Esophagus muscularis mucosa (tissue), 4 donors: ENCODE results near the gene LAMB1. TPM values are rescaled to one million over a fixed set of nuclear protein-coding genes. Genes with fewer than 3 reads are reported as not detected.

ENCODE experiments used
- DNase-seq: peaks from one replicate; pipeline ENCODE4 v3.0.0-alpha.2; 2017; ENCODE audit errors: extremely low spot score
- H3K27ac ChIP-seq, 4 donors: fragments of 200-600 bp; sonication (generic); replicated peaks in 1 of 4; 1 replicate in 3 of 4; 2 replicates in 1 of 4; pipeline ENCODE4 v1.5.1; 2016 to 2019; ENCODE audit warnings: mild to moderate bottlenecking in 1 of 4
- H3K27me3 ChIP-seq, 4 donors: fragments of 200-600 bp; sonication (generic); one replicate each; pipeline versions ENCODE4 v1.5.1 to v1.6.0; 2016 to 2019
- H3K36me3 ChIP-seq, 4 donors: fragments of 200-600 bp; sonication (generic); one replicate each; pipeline ENCODE4 v1.5.1; 2016 to 2019
- H3K4me1 ChIP-seq, 4 donors: fragments of 200-600 bp; sonication (generic); one replicate each; pipeline ENCODE4 v1.5.1; 2016 to 2019
- H3K4me3 ChIP-seq, 4 donors: fragments of 200-600 bp; sonication (generic); 1 replicate in 2 of 4; 2 replicates in 2 of 4; pipeline ENCODE4 v1.5.1; 2016 to 2019; ENCODE audit warnings: mild to moderate bottlenecking in 4 of 4, moderate library complexity in 1 of 4
- H3K9me3 ChIP-seq, 4 donors: fragments of 200-600 bp; sonication (generic); 1 replicate in 3 of 4; 2 replicates in 1 of 4; pipeline ENCODE4 v1.5.1; 2016 to 2019
- EP300 ChIP-seq: sonication (generic); formaldehyde crosslinking; IDR thresholded peaks from one replicate; pipeline ENCODE4 v1.6.1; 2017; ENCODE audit warnings: antibody characterized with exemption
- POLR2A ChIP-seq: fragments of 450-650 bp; IDR thresholded peaks from one replicate; pipeline ENCODE4 v1.6.1; 2017; ENCODE audit warnings: antibody characterized with exemption, moderate library complexity, mild to moderate bottlenecking, low read depth
- POLR2AphosphoS5 ChIP-seq, 2 donors: sonication (generic); formaldehyde crosslinking; IDR thresholded peaks; one replicate each; pipeline ENCODE4 v1.6.1; 2017; ENCODE audit warnings: antibody characterized with exemption in 2 of 2
- WGBS: methylation state at CpG from one replicate; pipeline ENCODE4 v1.1.5; 2018; 5-methylcytosine and 5-hydroxymethylcytosine counted together
- intact Hi-C: fragments of 100-400 bp; cut with DNase I; formaldehyde crosslinking; loops from one replicate; pipeline ENCODE4 v1.15.1; 2023
- total RNA-seq, 4 donors: library from RNA; depleted of rRNA; stranded (reverse); fragments of >200 nt; gene quantifications; one replicate each; pipeline versions ENCODE4 v1.1.0 to v1.2.1, GENCODE V29; 2016
- TF ChIP-seq, protein P1 (sequence below), 3 experiments: fragments of 200-600 bp in 2 of 3; fragments of 450-650 bp in 1 of 3; sonication (generic) in 2 of 3; IDR thresholded peaks; one replicate each; pipeline ENCODE4 v1.5.1; 2017 to 2019; ENCODE audit warnings: antibody characterized with exemption in 3 of 3, mild to moderate bottlenecking in 2 of 3, moderate library complexity in 1 of 3

The LAMB1 gene
- total RNA-seq, 4 donors from 2014 or later: 167 to 240 (median 219) TPM

GRCh38 chr7:107938456-107939250 is 64.3 kb downstream of the LAMB1 start:
- no peaks in the 10 kb centered on the region for H3K9me3 ChIP-seq
- TF ChIP-seq POLR2A (no peak), EP300 (peak; percentile 17), POLR2AphosphoS5 (IDR thresholded peaks at IDR 0.05) (peak; percentile 67 to 77)
- no peak for DNase-seq
- intact Hi-C loops: no loop called here
- peaks cover 46 to 76% (median 75%) of the 10 kb centered on the region in 4 donors for H3K4me1 ChIP-seq
- H3K27me3 ChIP-seq: no peaks in the 10 kb centered on the region
- WGBS: 24% methylated on average over 6 of the region's 6 CpGs
- H3K36me3 ChIP-seq: peaks cover 7 to 68% (median 41%) of the 10 kb centered on the region in 4 donors
- peak overlapping the region; percentile 80 to 86 (median 83) for H3K27ac ChIP-seq
- H3K4me3 ChIP-seq: no peak overlapping the region

- intact Hi-C loops: no loop called here
- peaks cover 48 to 87% (median 85%) of the 10 kb centered on the region in 4 donors for H3K4me1 ChIP-seq
- whole genome bisulfite sequencing: 71% methylated on average over 1 of the region's 1 CpG
These were observed 65.4 kb downstream of the LAMB1 start for GRCh38 chr7:107937531-107937930.

DNA sequence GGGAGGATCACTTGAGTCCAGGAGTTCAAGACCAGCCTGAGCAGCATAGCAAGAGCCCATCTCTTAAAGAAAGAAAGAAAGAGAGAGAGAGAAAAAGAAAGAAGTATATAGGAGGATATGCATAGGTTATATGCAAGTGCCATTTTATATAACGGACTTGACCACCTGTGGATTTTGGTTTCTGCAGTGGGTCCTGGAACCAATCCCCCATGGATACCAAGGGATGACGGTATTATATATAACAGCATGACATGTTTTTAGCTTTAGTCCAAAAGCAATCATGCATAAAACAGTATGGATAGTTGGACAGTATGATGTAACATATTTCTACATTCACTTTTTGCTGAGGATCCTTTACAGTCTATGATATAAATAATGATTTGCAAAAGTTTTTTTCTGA is 66.6 kb downstream of the LAMB1 start:
- H3K4me3 ChIP-seq: no peak overlapping the region
- TF ChIP-seq, protein P1, sequence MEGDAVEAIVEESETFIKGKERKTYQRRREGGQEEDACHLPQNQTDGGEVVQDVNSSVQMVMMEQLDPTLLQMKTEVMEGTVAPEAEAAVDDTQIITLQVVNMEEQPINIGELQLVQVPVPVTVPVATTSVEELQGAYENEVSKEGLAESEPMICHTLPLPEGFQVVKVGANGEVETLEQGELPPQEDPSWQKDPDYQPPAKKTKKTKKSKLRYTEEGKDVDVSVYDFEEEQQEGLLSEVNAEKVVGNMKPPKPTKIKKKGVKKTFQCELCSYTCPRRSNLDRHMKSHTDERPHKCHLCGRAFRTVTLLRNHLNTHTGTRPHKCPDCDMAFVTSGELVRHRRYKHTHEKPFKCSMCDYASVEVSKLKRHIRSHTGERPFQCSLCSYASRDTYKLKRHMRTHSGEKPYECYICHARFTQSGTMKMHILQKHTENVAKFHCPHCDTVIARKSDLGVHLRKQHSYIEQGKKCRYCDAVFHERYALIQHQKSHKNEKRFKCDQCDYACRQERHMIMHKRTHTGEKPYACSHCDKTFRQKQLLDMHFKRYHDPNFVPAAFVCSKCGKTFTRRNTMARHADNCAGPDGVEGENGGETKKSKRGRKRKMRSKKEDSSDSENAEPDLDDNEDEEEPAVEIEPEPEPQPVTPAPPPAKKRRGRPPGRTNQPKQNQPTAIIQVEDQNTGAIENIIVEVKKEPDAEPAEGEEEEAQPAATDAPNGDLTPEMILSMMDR (IDR thresholded peaks at IDR 0.05): no peak
- TF ChIP-seq POLR2AphosphoS5 (IDR thresholded peaks at IDR 0.05) (peak in 1 of 2 donors; percentile 14), POLR2A (no peak)
- WGBS: 90% methylated on average over 2 of the region's 2 CpGs
- no peaks in the 10 kb centered on the region for H3K9me3 ChIP-seq
- peak overlapping the region; percentile 46 to 86 (median 83) for H3K27ac ChIP-seq
- no peaks in the 10 kb centered on the region for H3K27me3 ChIP-seq
- DNase-seq: no peak
- H3K4me1 ChIP-seq: peaks cover 51 to 95% (median 95%) of the 10 kb centered on the region in 4 donors
- peaks cover 7 to 68% (median 39%) of the 10 kb centered on the region in 4 donors for H3K36me3 ChIP-seq
- intact Hi-C loops: no loop called here

More at GRCh38 chr7:107937531-107937930, 65.4 kb downstream of the LAMB1 start:
- Histone ChIP-seq H3K27me3 (no peaks in the 10 kb centered on the region), H3K36me3 (peaks cover 7 to 63% (median 38%) of the 10 kb centered on the region in 4 donors), H3K27ac (peak overlapping the region; percentile 80 to 86 (median 83)), H3K9me3 (no peaks in the 10 kb centered on the region), H3K4me3 (no peak overlapping the region)
- TF ChIP-seq, protein P1 (IDR thresholded peaks at IDR 0.05): no peak
- TF ChIP-seq EP300 (no peak), POLR2AphosphoS5 (IDR thresholded peaks at IDR 0.05) (no peak)
- no peak for DNase-seq

- DNase-seq: no peak
- WGBS: 89% methylated on average over 8 of the region's 8 CpGs
- no peaks in the 10 kb centered on the region for H3K27me3 ChIP-seq
- H3K9me3 ChIP-seq: no peaks in the 10 kb centered on the region
- no peak for TF ChIP-seq POLR2A
- TF ChIP-seq POLR2AphosphoS5 (IDR thresholded peaks at IDR 0.05): no peak
- TF ChIP-seq EP300: no peak
- TF ChIP-seq, protein P1 (IDR thresholded peaks at IDR 0.05): no peak
- H3K4me3 ChIP-seq: no peak overlapping the region
- peaks cover 8 to 68% (median 42%) of the 10 kb centered on the region in 4 donors for H3K36me3 ChIP-seq
- intact Hi-C loops: no loop called here
- peak overlapping the region; percentile 46 to 86 (median 73) for H3K27ac ChIP-seq
- H3K4me1 ChIP-seq: peaks cover 40 to 86% (median 86%) of the 10 kb centered on the region in 4 donors
These were observed 67.8 kb downstream of the LAMB1 start for GRCh38 chr7:107934991-107935770.
